GM19240 (cell line): ENCODE results near the gene FLYWCH2.
A peak's percentile ranks its signal among the peaks of the same experiment; 100 is the strongest.
"Not testable (repeated sequence)": the region's sequence is repeated elsewhere in the genome, so short reads cannot be mapped to it uniquely, and the experiment has no call there.

Source experiments
- DNase-seq: peaks from one replicate; pipeline ENCODE4 v3.0.0; 2011; ENCODE audit warnings: low spot score; ENCODE audit not compliant: insufficient read length

FLYWCH2 gene

DNA sequence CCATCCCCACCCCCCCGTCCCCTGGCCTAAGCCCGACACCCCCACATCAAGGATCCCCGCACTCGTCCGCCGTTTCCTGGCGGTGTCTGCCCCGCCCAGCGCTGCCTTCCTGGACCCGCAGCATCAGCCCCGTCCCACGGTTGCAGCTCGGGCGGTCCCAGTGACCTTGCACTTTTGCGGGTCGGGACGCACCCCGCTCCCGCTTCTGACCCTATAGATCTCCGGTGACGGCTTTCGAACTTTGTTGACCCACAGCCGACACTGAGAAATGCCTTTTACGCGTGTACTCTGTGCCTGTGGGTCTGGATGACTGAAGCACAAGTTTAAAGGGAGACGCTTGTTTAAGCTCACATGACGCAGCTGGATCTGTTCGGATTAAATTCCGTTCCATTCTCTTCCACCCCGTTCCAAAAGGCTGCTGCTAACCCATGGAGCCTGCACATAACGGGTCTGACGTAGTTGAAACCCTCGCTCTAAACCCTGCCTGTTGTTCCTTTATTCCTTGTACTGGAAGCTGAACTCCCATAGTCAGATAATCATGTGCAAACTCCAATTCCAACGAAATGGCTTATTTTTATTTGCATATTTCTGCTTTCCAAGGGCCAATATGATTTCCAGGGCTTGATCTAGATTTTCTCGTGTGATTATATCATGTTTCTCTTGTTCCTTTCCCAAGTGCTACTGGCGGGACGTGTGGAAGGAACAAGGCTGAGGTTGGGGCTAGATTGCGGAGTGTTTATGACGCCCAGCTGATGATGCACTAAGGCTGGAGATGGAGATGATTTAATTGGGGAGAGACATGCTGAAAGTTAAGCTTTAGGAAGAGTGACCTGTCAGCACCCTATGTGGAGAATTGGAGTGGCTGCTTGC is 29.6 kb downstream of the FLYWCH2 start:
- no peak for DNase-seq

DNA sequence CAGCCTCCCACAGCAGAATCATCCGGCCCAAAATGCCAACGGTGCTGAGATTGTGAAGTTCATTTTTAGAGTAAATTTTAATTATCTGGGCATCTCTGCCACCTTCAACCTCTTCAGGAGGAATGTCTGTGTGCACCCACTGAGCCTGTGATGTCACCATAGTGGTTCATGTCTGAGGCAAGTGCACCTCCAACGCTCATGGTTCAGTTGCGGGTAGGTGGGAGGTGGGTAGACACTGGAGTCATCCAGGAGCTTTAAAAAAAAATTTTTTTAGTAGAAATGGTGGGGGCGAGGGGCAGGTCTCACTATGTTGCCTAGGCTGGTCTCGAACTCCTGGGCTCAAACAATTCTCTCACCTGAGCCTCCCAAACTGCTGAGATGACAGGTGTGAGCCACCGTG is 30.6 kb downstream of the FLYWCH2 start:
- DNase-seq: no peak

DNA sequence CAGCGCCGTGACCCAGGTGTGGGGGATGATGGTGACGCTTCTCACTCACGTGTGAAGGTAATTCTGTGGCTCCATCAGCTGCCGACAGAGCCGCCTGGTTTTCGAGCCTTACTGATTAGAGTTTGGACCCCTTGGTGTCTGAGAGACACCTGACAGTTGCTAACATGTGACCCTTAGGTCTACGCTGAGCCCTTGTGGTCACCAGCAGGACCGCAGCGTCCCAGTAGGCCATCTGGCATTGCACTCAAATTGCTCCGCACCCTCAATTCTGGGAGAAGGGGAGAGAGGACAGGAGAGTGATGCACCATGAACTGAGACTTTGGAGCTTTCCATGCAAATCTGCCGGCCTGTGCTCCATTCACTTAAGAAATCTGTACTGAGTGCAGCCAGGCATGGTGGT is 31.2 kb downstream of the FLYWCH2 start:
- no peak for DNase-seq

DNA sequence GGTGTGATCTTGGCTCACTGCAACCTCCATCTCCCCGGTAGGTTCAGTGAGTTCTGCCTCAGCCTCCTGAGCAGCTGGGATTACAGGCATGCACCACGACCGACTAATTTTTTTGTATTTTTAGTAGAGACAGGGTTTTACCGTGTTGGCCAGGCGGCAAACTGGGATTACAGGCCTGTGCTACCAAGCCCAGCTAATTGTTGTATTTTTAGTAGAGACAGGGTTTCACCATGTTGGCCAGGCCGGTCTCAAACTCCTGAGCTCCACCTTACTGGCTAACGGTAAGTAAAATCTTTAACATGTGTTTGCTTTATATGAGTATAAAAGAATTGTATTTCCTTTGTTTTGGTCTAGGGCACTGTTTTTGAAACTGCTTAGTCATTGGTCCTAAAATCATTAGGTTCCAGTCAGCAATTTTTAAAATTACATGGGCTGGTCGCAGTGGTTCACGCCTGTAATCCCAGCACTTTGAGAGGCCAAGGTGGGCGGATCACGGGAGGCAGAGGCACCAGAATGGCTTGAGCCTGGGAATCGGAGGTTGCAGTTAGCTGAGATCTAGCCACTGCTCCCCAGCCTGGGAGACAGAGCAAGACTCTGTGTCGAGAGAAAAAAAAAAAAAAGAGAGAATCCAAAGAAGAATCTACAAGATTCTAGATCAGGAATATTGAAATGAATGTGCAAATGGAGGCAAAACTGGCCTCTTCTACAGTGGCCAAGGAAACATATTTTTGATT is 32.3 kb downstream of the FLYWCH2 start:
- DNase-seq: no peak

DNA sequence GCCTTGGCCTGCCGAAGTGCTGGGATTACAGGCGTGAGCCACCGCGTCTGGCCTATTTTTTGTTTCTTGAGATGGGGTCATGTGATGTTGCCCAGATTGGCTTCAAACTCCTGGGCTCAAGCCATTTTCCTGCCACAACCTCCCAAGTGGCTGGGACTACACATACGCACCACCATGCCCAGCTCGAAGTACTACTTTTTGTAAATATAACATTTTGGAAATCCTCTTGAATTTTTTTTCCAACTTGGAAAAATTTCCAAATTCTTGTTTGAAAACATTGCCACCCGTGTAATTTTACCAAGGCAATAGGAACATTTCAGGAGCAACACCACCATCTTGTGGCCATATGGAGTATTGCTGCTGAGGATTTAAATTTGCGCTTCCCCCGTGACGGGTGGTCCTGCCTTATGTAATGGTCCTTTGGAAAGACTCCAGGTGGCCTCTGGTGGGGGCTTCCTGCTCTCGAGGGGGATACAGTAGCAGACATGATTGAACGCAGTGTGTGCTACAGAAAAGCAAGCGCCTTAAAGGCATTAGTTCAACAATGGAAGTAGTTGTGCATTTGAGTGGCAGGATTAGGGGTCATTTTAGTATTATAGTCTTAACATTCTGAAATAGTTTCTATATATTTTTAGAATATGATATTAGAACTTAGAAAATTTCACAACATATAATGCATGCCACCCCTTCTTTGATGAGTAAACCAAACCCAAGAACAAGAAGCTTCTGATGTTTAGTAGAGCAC is 36.7 kb downstream of the FLYWCH2 start:
- DNase-seq: no peak

DNA sequence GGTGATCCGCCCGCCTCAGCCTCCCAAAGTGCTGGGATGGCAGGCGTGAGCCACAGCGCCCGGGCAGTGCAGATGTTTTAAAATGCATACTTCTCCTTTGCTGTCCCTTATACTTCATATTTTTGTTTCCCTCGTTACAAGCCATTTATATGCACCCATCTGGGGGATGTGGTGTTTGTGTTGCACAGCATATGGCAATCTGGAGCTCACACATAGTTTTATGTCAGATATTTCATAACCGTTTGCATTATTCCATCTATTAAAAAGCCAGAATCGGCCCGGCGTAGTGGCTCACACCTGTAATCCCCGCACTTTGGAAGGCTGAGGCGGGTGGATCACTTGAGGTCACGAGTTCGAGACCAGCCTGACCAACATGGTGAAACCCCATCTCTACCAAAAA is 40.5 kb downstream of the FLYWCH2 start:
- DNase-seq: no peak

DNA sequence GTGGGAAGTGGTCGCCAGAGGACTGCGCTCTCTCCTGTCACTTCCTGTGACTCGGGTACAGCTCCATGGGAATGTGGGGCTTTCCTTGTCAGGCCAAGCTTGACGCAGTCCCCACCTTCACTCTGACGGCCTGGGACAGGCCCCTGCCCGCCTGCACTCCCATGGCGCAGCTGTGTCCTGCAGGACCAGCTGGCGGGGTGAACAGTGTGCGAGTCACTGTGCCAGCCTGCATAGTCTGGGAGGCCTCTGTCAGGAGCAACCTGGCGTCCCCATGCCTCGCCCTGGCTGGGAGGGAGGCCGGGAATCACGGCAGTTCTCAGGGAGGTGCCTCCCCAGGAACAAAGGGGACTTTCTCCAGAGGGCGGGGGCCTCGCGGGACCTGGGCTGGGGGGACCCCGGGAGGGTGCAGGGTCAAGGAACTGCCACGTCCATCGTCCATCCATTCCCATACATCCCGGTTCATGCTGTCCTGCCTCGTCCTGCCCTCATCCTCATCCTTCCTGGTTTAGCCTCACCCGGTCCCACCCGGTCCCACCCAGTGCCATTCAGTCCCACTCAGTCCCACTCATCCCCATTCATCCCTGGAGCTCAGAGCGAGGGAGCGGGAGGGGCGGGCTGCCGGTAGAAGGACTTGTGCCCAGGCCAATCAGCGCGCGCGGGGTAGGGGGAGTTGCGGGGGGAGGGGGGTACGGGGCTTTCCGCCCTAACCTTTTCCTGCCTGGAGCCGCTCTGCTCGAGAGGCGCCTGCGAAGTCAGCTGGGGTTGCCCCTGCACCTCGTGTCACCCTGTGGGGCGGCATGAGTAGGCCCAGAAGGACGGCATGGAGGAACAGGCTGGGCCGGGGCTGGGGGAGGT is 42.1 kb downstream of the FLYWCH2 start:
- DNase-seq: no peak

DNA sequence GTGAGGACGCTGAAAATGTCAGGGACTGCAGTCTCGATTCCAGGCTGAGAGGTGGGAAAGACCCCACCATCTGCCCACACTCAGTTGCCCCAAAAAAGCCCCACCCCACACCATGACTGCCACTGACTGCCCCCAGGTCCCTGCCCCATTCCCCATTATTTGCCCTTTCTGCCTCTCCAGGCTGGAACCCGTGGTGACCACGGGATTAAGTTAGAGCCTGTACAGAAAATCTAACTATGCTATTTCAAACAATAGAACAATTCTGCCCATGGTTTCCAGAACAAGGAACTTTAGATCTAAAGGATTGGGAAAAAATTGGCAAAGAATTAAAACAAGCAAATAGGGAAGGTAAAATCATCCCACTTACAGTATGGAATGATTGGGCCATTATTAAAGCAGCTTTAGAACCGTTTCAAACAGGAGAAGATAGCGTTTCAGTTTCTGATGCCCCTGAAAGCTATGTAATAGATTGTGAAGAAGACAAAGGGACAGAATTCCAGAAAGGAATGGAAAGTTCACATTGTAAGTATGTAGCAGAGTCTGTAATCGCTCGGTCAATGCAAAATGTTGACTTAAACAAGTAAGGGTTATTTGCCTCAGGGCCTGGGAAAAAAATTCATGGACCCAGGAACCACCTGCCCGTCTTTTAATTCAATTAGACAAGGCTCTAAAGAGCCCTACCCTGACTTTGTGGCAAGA is 43.1 kb downstream of the FLYWCH2 start:
- no peak for DNase-seq

DNA sequence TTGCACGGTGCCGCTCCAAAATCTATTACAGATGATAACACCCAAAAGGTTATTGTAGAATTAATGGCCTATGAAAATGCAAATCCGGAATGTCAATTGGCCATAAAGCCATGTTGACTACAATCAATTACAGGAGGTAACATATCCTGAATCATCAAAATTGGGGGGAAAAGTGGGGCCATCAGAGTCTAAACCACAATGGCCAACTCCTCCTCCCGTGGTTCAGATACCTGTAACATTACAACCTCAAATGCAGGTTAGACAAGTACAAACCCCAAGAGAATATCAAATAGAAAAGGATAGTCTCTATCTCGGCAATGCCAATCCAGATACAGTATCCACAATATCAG is 43.6 kb downstream of the FLYWCH2 start:
- DNase-seq: no peak

DNA sequence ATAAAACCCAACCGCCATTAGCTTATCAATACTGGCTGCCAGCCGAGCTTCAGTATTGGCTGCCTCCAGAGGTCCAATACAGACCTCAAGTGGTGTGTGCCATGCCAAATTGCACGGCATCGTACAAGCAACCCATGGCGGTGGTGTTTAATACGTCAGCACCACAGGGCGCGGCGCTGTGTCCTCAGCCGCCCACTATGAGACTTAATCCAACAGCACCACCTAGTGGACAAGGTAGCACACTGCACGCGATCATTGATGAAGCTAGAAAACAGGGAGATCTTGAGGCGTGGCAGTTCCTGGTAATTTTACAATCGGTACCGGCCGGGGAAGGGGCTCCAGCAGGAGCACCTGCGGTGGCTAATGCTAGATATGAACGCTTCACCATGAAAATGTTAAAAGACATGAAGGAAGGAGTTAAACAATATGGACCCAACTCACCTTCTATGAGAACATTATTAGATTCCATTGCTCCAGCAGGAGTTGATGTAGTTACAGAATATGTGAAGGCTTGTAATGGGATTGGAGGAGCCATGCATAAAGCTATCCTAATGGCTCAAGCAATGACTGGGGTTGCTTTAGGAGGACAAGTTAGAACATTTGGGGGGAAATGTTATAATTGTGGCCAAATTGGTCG is 44.1 kb downstream of the FLYWCH2 start:
- peak; percentile 75 for DNase-seq

DNA sequence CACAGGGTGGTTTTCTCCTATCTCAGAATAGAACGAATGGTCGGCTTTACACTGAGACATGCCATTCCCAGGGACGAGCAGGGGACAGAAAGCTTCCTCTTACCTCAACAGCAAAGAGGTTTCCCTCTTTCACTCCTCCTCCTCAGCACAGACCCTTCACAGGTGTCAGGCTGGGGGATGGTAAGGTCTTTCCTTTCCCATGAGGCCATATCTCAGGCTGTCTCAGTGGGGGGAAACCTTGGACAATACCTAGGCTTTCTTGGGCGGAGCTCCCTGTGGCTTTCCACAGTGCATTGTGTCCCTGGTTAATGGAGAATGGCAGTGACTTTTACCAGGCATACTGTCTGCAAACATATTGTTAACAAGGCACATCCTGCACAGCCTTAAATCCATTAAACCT is 45.1 kb downstream of the FLYWCH2 start:
- not testable (repeated sequence) for DNase-seq

DNA sequence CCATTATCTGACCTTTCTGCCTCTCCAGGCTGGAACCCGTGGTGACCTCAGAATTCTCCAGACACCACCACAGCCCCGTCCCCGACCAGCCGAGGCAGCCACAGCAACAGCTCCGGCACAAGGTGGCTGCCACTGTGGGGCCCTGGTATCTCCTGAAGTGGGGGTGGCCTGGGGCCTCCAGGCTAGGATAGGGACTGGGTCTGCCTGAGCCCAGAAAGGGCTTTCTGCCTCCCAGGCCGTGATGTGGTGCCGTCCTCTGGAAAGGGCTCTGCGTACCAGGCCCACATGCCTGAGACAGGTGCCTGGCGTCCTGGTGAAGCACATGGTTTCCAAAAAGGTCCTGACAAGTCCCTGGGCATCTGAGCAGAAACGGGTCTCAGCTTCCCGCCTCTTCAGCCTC is 45.8 kb downstream of the FLYWCH2 start:
- no peak for DNase-seq

DNA sequence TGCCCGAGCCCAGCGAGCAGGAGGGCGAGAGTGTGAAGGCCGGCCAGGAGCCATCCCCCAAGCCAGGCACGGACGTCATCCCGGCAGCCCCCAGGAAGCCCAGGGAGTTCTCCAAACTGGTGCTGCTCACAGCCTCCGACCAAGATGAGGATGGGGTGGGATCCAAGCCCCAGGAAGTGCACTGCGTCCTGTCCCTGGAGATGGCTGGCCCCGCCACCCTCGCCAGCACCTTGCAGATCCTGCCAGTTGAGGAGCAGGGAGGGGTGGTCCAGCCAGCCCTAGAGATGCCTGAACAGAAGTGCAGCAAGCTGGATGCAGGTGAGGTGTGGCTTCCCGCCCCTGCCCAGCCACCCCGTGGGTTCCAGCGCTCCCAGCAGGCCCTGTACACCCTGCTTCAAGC is 46.7 kb downstream of the FLYWCH2 start:
- DNase-seq: no peak

DNA sequence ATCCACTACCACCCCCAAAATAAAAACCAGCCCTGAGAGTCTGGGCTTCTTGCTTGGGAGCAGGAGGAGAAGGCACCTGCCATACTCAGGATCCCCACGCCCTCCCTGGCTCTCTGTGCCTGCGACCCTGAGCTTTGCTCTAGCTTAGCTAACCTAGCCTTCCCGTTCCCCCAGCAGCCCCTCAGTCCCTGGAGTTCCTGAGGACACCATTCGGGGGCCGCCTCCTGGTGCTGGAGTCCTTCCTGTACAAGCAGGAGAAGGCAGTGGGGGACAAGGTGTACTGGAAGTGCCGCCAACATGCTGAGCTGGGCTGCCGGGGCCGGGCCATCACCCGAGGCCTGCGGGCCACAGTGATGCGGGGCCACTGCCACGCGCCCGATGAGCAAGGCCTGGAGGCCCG is 47.2 kb downstream of the FLYWCH2 start:
- DNase-seq: no peak

DNA sequence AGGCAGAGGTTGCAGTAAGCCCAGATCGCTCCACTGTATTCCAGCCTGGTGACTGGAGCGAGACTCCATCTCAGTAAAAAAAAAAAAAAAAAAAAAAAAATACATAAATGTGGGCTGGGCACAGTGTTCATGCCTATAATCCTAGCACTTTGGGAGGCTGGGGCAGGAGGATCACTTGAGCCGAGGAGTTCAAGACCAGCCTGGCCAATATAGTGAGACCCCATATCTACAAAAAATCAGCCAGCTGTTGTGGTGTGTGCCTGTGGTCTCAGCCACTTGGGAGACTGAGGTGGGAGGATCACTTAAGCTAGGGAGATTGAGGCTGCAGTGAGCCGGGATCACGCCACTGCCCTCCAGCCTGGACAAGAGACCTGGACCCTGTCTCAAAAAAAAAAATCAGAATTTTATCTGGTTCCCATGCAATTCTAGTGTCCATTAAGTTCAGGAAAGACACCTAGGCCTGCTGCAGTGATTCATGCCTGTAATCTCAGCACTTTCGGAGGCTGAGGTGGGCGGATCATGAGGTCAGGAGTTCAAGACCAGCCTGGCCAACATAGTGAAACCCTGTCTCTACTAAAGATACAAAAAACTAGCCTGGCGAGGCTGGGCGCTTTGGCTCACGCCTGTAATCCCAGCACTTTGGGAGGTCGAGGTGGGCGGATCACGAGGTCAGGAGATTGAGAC is 48.4 kb downstream of the FLYWCH2 start:
- DNase-seq: not testable (repeated sequence)

DNA sequence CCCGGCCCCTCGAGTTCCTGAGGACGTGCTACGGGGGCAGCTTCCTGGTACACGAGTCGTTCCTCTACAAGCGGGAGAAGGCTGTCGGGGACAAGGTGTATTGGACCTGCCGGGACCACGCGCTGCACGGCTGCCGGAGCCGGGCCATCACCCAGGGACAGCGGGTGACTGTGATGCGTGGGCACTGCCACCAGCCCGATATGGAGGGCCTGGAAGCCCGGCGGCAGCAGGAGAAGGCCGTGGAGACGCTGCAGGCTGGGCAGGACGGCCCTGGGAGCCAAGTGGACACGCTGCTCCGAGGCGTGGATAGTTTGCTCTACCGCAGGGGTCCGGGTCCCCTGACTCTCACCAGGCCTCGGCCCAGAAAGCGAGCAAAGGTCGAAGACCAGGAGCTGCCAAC is 50.1 kb downstream of the FLYWCH2 start:
- no peak for DNase-seq

DNA sequence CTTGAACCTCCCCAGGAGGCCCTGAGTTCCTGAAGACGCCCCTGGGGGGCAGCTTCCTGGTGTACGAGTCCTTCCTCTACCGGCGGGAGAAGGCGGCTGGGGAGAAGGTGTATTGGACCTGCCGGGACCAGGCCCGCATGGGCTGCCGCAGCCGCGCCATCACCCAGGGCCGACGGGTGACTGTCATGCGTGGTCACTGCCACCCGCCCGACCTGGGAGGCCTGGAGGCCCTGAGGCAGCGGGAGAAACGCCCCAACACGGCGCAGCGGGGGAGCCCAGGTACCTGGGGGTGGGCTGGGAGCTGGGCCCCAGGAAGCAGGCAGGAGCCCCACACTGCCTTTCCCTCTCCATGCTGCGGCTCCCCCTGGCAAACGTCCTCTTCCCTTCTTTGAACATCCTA is 50.7 kb downstream of the FLYWCH2 start:
- DNase-seq: no peak

DNA sequence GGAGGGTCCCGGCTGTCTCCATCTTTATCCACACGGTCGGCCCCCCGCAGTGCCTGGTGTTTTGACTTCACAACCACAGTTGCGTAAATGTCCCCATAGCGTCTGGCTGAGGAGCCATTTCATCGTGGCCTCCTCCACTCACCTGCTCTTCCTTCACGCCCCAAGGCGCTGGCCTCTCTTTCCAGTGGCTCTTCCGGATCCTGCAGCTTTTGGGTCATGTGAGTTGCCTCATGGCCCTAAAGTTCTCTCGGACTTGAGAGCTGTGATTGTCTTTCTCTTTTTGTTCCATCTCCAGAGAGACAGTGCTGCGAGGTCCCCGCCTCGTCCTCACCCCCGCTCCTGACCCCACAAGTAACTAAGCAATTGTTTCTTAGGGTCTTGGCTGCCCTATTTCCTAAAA is 51.4 kb downstream of the FLYWCH2 start:
- no peak for DNase-seq

DNA sequence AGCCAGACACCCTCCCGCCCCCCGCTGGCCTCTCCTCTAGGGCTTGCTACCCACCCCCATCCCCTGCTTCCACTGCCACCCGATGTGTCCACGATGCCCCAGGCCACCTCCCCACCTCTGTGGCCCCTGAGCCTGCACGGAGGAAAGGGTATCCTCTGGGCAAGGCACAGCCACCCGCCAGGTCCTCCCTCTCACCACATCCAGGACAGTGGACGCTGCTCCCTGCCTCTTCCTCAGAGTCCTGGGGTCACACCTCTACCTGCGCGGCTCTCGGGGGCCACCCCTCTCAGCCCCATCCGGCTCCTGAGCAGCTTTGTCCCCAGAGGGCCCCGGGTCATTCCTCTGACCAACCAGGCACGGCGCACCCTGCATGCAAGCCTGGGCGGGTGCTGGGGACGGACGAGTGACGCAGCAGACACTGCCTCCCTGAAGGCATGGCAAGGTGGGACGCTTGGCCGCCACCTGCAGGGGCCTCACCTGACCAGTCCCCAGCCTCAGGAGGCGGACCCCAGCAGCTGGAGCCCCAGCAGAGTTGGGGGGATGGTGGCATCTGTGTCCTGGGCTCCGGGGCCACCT is 53.5 kb downstream of the FLYWCH2 start:
- no peak for DNase-seq
